K562 (cell line): ENCODE measurements around the gene KL. TPM values are rescaled to one million over a fixed set of nuclear protein-coding genes. Genes with fewer than 3 reads are reported as not detected.

Experiments
- ATAC-seq: fragments of 200-7000 bp; cut with Tn5 transposase; 3 replicates; pipeline ENCODE4 v1.9.1; 2020; ENCODE audit warnings: moderate library complexity
- BruUV-seq: library from RNA; stranded (reverse); fragments of 400-500 nt; replicated peaks from 2 replicates; lab custom pipeline; 2021; lab: Mats Ljungman, UMichigan
- CTCF ChIA-PET: fragments of 300-600 bp; formaldehyde crosslinking; extraction: SDS; loops from one replicate; lab custom pipeline; 2021; ENCODE audit warnings: low intra/inter-chr PET ratio; lab: Yijun Ruan, JAX
- POLR2A ChIA-PET: fragments of 300-600, 350-650 bp; sonication (Branson Sonifier 250); formaldehyde crosslinking; extraction: SDS; loops from one replicate; lab custom pipeline; 2021; ENCODE audit warnings: antibody characterized with exemption, inconsistent platforms; lab: Yijun Ruan, JAX
- DNase-seq, 4 experiments: peaks; one replicate each; pipeline versions ENCODE4 v3.0.0 to v3.0.0-alpha.2; 2011 to 2018; ENCODE audit warnings: low spot score in 3 of 4, mixed read lengths in 3 of 4; ENCODE audit errors: extremely low read depth in 1 of 4
- FAIRE-seq: peaks from 2 replicates; lab custom pipeline; 2011; peaks lifted over from hg19 to GRCh38; lab: Jason Lieb, UNC
- H2AFZ ChIP-seq: 2 replicates; pipeline ENCODE4 v1.6.0; 2011; ENCODE audit warnings: low read depth, low read length, control low read depth, inconsistent platforms
- H3K27ac ChIP-seq: fragments of 200-600 bp; 3 replicates; pipeline ENCODE4 v1.8.0; 2011; ENCODE audit warnings: low read depth, mild to moderate bottlenecking, control low read depth, inconsistent platforms, low read length, moderate library complexity, mixed read lengths; ENCODE audit errors: extremely low read depth
- H3K27me3 ChIP-seq, 2 experiments: fragments of 300-600 bp in 1 of 2; 2 replicates in 1 of 2; 3 replicates in 1 of 2; pipeline versions ENCODE4 v1.6.0 to v1.8.0; 2011; ENCODE audit warnings: inconsistent platforms in 2 of 2, low read length in 2 of 2, mild to moderate bottlenecking in 1 of 2, mixed read lengths in 1 of 2, moderate library complexity in 1 of 2; ENCODE audit not compliant: control insufficient read depth in 2 of 2, insufficient read depth in 2 of 2
- H3K36me3 ChIP-seq: fragments of 300-600 bp; 3 replicates; pipeline ENCODE4 v1.8.0; 2011; ENCODE audit warnings: mild to moderate bottlenecking, low read length, inconsistent platforms; ENCODE audit not compliant: control insufficient read depth, insufficient read depth
- H3K4me1 ChIP-seq, 2 experiments: fragments of 200-600 bp in 1 of 2; replicated peaks in 1 of 2; 2 replicates in 1 of 2; 3 replicates in 1 of 2; pipeline versions ENCODE4 v1.5.1 to v1.8.0; 2011; ENCODE audit warnings: inconsistent platforms in 2 of 2, low read length in 2 of 2, mild to moderate bottlenecking in 1 of 2, mixed read lengths in 1 of 2, moderate library complexity in 1 of 2; ENCODE audit not compliant: control insufficient read depth in 2 of 2, insufficient read depth in 2 of 2
- H3K4me2 ChIP-seq: 2 replicates; pipeline ENCODE4 v1.6.1; 2011; ENCODE audit warnings: low read length, control low read depth, inconsistent platforms, mixed read lengths; ENCODE audit not compliant: insufficient read depth
- H3K4me3 ChIP-seq: fragments of 200-600 bp; sonication (generic), shearing (Covaris generic); 2 replicates; pipeline ENCODE4 v1.5.1; 2016; ENCODE audit warnings: control low read depth, inconsistent platforms
- H3K79me2 ChIP-seq: fragments of 200-600 bp; 3 replicates; pipeline ENCODE4 v1.8.0; 2011; ENCODE audit warnings: low read length, inconsistent platforms; ENCODE audit not compliant: control insufficient read depth, insufficient read depth
- H3K9ac ChIP-seq, 2 experiments: 2 replicates each; pipeline versions ENCODE4 v1.6.0 to v1.6.1; 2011; ENCODE audit warnings: low read depth in 2 of 2, low read length in 2 of 2, control low read depth in 1 of 2, inconsistent platforms in 1 of 2, mild to moderate bottlenecking in 1 of 2, mixed read lengths in 1 of 2; ENCODE audit not compliant: insufficient read depth in 1 of 2
- H3K9me1 ChIP-seq: one replicate; pipeline ENCODE4 v1.6.0; 2011; ENCODE audit warnings: inconsistent platforms, mild to moderate bottlenecking, low read length, moderate library complexity; ENCODE audit not compliant: control insufficient read depth, insufficient read depth
- H3K9me3 ChIP-seq: replicated peaks from 2 replicates; pipeline ENCODE4 v1.5.1; 2011; ENCODE audit warnings: low read depth, low read length, inconsistent platforms; ENCODE audit not compliant: control insufficient read depth, insufficient read depth
- H4K20me1 ChIP-seq: replicated peaks from 2 replicates; pipeline ENCODE4 v1.6.1; 2011; ENCODE audit warnings: low read length, inconsistent platforms, mixed read lengths; ENCODE audit not compliant: control insufficient read depth, insufficient read depth
- ERF ChIP-seq: fragments of 450-650 bp; formaldehyde crosslinking; IDR thresholded peaks from 2 replicates; pipeline ENCODE4 v1.4.0; 2020; ENCODE audit warnings: mild to moderate bottlenecking, mixed read lengths
- ESRRB ChIP-seq: fragments of 250-450 bp; sonication (Bioruptor Pico); IDR thresholded peaks from 2 replicates; pipeline ENCODE4 v1.5.0; 2020; ENCODE audit warnings: mild to moderate bottlenecking, moderate library complexity, borderline replicate concordance
- MED1 ChIP-seq: sonication (generic); formaldehyde crosslinking; IDR thresholded peaks from 2 replicates; pipeline ENCODE4 v1.8.1; 2023; ENCODE audit warnings: missing genetic modification reagents, borderline replicate concordance
- PTTG1 ChIP-seq: fragments of 450-650 bp; IDR thresholded peaks from 2 replicates; pipeline ENCODE4 v1.6.1; 2016; ENCODE audit warnings: low read depth, mild to moderate bottlenecking, missing genetic modification characterization, missing compliant biosample characterization
- SAP30 ChIP-seq: fragments of 200-600 bp; sonication (generic); IDR thresholded peaks from 2 replicates; pipeline ENCODE4 v1.6.1; 2012; ENCODE audit warnings: borderline replicate concordance, low read depth, mild to moderate bottlenecking, moderate library complexity, low read length, control low read depth, inconsistent platforms; ENCODE audit not compliant: insufficient read depth, poor library complexity, severe bottlenecking
- SPI1 ChIP-seq: IDR thresholded peaks from 2 replicates; pipeline ENCODE4 v1.6.1; 2011; ENCODE audit warnings: low read depth, low read length, control low read depth, borderline replicate concordance
- THRAP3 ChIP-seq: fragments of 450-650 bp; IDR thresholded peaks from 2 replicates; pipeline ENCODE4 v1.6.1; 2016; ENCODE audit warnings: mild to moderate bottlenecking, inconsistent platforms, borderline replicate concordance
- ZNF146 ChIP-seq: IDR thresholded peaks from one replicate; pipeline ENCODE4 v1.6.1; 2018; ENCODE audit warnings: missing compliant biosample characterization; ENCODE audit not compliant: unreplicated experiment
- ZNF316 ChIP-seq: fragments of 450-650 bp; IDR thresholded peaks from 2 replicates; pipeline ENCODE4 v1.6.1; 2016
- ZNF583 ChIP-seq: fragments of 250-450 bp; sonication (Bioruptor Pico); IDR thresholded peaks from 2 replicates; pipeline ENCODE4 v1.4.0; 2020
- WGBS: fragments of 100-300 bp; shearing (Covaris generic); methylation state at CpG from one replicate; pipeline ENCODE4 v1.1.6; 2016; ENCODE audit warnings: low coverage, mixed read lengths; ENCODE audit not compliant: insufficient coverage; ENCODE audit errors: missing lambda C conversion rate; 5-methylcytosine and 5-hydroxymethylcytosine counted together
- in situ Hi-C: fragments of 300-500 bp; cut with MboI; formaldehyde crosslinking; loops from 4 replicates; pipeline ENCODE4 v1.15.0; 2018; ENCODE audit warnings: inconsistent platforms, mixed read lengths
- intact Hi-C: fragments of 100-400 bp; cut with micrococcal nuclease; formaldehyde crosslinking; loops from 2 replicates; pipeline ENCODE4 v1.14.2; 2022
- polyA plus RNA-seq, 8 experiments: library from polyadenylated mRNA; depleted of rRNA in 4 of 8; stranded (reverse) in 5 of 8; unstranded in 3 of 8; fragments of >200 nt; fragmentation: Nextera tagmentation in 2 of 8; fragmentation: Illumina TruSeq in 1 of 8; extraction: Ambion mirVana in 2 of 8; extraction: Trizol in 1 of 8; gene quantifications; 2 replicates each; pipeline versions ENCODE4 v1.2.1 to v1.2.3, GENCODE V29; 2011 to 2014; ENCODE audit warnings: inconsistent platforms in 1 of 8, missing spikeins in 1 of 8
- total RNA-seq, 7 experiments: library from RNA; depleted of rRNA in 6 of 7; stranded (reverse); fragments of >200 nt in 6 of 7; fragmentation: Illumina TruSeq in 2 of 7; extraction: Trizol in 2 of 7; gene quantifications; 2 replicates each; pipeline versions ENCODE4 v1.2.1 to v1.2.3, GENCODE V29; 2011 to 2021; ENCODE audit warnings: low replicate concordance in 1 of 7

KL gene
- total and polyA plus RNA-seq, 9 of the 15 experiments (the other 6 are each of a cell fraction or from before 2014, with no cell fraction given), result not detected

GRCh38 chr13:33014291-33014690, 1.9 kb upstream of the KL start:
- no peak for TF ChIP-seq ZNF146 (CRISPR knock-in tag)
- TF ChIP-seq ERF (CRISPR knock-in tag), result no peak
- TF ChIP-seq SAP30, result no peak
- TF ChIP-seq ZNF583 (CRISPR knock-in tag), result no peak
- no peak for TF ChIP-seq ESRRB (CRISPR knock-in tag)
- no peak for TF ChIP-seq SPI1
- TF ChIP-seq ZNF316, result no peak
- TF ChIP-seq THRAP3, result no peak
- TF ChIP-seq MED1 (CRISPR knock-in tag), result no peak
- no peak for TF ChIP-seq PTTG1 (tag)
- Histone ChIP-seq H3K9ac (no peak overlapping the region), H3K4me2 (no peak overlapping the region), H3K4me1 (peaks cover 0 to 4% of the 10 kb centered on the region in 2 experiments; a peak in 1 of 5 replicates), H3K36me3 (no peaks in the 10 kb centered on the region), H2AFZ (no peak overlapping the region), H3K27ac (no peak overlapping the region), H3K9me1 (no peaks in the 10 kb centered on the region), H3K79me2 (no peaks in the 10 kb centered on the region), H4K20me1 (no peaks in the 10 kb centered on the region; the same call in 1 of the 2 replicates), H3K27me3 (no peaks in the 10 kb centered on the region), H3K4me3 (no peak overlapping the region), H3K9me3 (no peaks in the 10 kb centered on the region)
- no peak for ATAC-seq
- ChIA-PET CTCF (no interaction called here), POLR2A (no interaction called here)
- intact Hi-C loops, result no loop called here
- no peak for DNase-seq
- in situ Hi-C loops, result no loop called here
- FAIRE-seq, result no peak
- 1% methylated on average over 4 of the region's 4 CpGs for WGBS
- no TSS peak for BruUV-seq
